ENCODE measurements around the gene SLC25A18.
"Not testable (repeated sequence)": the region's sequence is repeated elsewhere in the genome, so short reads cannot be mapped to it uniquely, and the experiment has no call there.

Gene SLC25A18, protein sequence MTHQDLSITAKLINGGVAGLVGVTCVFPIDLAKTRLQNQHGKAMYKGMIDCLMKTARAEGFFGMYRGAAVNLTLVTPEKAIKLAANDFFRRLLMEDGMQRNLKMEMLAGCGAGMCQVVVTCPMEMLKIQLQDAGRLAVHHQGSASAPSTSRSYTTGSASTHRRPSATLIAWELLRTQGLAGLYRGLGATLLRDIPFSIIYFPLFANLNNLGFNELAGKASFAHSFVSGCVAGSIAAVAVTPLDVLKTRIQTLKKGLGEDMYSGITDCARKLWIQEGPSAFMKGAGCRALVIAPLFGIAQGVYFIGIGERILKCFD

DNA sequence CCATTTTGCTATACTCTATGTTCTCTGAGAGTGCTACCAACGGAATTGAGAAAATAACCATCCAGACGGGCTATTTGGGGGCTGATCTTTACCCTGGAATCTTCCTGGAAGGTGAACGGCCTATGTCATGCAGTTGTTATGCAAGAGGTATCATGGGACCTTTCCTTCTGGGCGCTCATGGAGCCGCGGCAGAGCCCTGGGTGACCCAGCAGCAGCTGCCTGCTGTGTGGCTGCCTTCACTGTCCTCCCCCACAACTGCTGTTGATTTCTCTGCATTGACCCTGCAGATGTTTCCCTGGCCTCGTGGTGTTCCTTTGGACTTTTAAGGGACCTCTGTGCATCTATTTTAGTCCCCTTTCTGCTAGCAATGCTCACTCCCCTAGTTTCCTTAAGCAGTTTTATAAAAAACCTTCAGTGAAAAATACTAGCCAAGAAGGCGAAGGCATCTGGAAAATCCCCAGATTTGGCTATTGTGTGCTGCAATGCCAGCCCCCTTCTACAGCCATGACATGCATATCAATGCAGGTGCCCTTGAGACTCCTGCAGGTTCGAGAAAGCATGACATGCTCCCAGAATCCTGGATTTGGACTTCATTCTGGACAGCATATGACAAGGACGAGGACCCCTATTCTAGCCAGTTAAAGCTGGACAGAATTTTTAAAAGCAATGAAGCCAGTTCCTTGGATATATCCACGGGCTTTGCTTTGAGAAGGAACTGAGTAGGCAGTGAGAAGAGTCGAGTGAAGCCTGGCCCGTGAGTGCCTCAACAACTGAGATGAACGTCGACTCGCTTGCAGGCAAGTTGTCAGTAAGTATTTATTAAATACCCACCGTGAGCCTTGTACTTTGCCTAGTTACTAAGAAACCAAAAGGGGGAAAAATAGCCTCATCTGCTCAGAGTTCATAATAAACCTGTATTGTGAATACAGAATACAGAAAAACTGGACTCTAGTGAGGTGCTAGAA, at the start of gene SLC25A18:
TSS of gene SLC25A18 (plus strand) at position 593 of the 965 bp plus-strand sequence. CDS start 16,447 bp downstream, outside the sequence.
- no peak for DNase-seq (ENCODE audit: low spot score)

DNA sequence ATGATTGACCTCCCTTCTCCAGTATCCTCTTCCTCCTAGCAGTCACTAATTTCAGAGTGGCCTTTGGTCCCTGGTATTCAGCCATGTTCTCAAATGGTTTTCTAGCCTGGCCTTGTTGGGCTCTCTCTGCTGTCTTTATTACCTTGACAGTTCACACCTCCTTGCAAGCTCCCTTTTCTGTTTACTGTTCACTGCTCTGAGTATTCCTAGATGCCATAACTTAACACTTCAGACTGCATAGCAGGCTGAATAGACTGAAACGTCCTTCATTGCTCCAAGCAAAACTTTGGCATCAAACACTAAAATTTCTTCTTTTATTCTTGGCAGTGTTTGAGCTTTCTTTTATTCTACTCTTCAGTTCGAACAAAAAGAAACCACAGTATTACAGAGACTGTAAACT, 49.7 kb upstream of the SLC25A18 start:
- no peak for DNase-seq (ENCODE audit: low spot score)

- no peak for DNase-seq (ENCODE audit: low spot score)
Observed at GRCh38 chr22:17514084-17514483, 49.2 kb upstream of the SLC25A18 start.

- no peak for DNase-seq (ENCODE audit: low spot score)
Observed at GRCh38 chr22:17518406-17518805, 44.9 kb upstream of the SLC25A18 start.

DNA sequence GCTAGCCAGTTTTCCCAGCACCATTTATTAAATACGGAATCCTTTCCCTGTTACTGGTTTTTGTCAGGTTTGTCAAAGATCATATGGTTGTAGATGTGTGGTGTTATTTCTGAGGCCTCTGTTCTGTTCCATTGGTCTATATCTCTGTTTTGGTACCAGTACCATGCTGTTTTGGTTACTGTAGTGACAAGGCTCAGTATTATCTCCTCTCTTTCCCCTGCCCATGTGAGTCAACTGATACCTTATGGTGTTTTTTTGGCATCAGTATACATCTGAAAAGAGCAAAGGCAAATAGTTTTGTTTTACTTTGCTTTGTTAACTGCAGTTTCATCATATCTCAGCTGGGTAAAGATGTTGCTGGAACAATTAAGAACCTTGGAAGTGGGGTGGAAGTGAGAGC, 41.3 kb upstream of the SLC25A18 start:
- DNase-seq (ENCODE audit: low spot score): not testable (repeated sequence)

DNA sequence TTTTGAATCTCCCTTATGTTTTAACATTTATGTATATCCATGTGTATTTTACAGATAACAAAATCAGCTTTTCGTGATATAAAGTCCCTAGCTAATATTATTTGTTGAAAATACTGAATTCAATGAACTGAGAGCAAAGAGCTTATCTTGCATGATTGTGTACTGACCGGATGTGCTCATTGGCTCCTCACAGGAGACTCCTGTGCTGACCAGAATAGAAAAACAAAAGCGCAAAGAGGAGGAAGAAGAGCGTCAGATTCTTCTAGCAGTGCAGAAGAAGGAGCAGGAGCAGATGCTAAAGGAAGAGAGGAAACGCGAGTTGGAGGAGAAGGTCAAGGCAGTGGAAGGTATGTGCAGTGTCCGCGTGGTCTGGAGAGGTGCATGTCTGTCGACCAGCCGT, 39.4 kb upstream of the SLC25A18 start:
- no peak for DNase-seq (ENCODE audit: low spot score)

DNA sequence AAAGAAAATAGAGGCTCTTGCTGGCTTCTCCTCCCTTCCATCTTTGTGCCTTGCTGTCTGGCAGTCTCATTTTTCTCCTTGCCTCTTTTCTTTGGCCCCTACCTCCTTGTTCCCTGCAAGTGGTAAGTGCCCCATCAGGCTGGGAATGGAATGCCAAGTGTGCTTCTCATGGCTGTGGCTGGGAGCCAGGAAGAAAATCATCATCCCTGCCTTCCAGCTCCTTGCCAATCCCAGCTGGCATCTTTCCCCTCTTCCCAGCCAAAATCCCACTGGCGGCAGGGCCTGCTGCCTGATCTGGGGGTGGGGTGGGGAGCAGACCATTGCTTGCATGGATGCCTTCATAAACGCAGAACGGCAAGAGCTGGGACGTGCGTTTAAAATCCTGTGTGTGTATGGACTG, 27.0 kb upstream of the SLC25A18 start:
- no peak for DNase-seq (ENCODE audit: low spot score)

DNA sequence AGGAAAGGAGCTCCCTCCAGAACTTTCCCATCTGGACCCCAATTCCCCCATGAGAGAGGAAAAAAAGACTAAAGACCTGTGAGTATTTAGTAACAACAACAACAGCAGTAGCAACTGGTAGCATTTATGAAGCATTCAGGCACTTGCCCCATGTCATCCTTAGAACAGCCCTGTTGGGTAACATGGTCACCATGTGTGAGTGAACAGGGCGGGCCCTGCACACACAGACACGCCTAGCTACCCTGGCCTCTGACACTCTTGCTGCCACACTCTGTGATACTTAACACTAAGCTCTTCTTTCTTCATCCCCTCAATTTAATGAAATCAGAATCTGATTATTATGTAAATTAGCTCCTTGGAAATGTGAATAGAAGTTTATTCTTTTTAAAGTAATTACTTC, 26.1 kb upstream of the SLC25A18 start:
- DNase-seq (ENCODE audit: low spot score): no peak

DNA sequence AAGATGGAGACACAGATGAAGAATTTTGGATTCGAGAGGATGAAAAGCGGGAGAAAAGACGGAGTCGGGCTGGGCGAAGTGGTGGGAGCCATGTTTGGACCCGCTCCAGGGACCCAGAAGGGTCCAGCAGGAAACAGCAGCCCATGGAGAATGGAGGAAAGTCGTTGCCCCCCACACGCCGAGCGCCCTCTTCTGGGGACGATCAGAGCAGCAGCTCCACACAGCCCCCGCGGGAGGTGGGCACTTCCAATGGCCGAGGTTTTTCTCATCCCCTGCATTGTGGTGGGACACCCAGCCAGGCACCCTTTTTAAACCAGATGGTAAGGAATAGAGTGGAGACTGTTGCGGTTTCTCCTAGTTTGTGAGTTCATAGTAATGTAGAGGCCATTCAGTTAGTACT, 22.8 kb upstream of the SLC25A18 start:
- no peak for DNase-seq (ENCODE audit: low spot score)

DNA sequence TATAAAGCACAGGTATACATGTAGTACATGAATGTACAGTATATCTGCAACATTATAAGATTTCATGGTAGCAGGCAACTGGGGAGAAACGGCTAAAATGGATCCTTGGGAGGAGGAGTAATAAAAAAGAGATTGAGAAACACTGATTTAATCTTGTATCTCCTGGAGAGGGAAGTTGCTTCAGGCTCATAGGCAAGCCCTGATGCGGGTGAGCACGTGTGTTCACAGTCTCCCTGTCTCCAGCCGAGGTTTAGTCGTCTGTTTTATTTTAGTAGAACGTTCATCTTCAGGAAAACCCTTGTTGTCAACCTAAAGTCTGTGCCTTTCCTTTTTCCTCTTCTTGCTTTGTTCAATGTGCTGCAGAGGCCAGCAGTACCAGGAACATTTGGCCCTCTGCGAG, 21.8 kb upstream of the SLC25A18 start:
- DNase-seq (ENCODE audit: low spot score): no peak

GRCh38 chr22:17542452-17542851, 20.8 kb upstream of the SLC25A18 start:
- DNase-seq (ENCODE audit: low spot score): no peak

DNA sequence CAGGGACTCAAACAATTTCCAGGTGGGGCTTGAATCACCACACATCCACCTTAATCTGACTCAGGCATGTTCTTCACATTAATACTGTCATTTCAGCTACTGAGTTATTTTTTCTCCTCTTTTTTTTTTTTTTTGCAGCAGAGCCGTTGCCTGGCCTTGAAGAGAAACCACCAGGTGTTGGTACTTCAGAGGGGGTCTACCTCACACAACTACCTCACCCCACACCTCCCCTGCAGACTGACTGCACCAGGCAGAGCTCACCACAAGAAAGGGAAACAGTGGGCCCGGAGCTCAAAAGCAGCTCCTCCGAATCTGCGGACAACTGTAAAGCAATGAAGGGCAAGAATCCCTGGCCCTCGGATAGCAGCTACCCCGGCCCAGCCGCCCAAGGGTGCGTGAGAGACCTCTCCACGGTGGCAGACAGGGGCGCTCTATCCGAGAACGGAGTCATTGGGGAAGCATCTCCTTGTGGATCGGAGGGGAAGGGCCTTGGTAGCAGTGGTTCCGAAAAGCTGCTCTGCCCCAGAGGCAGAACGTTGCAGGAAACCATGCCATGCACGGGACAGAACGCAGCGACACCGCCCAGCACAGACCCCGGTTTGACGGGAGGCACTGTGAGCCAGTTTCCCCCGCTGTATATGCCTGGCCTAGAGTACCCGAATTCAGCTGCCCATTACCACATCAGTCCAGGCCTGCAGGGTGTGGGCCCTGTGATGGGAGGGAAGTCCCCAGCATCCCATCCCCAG, 15.1 kb upstream of the SLC25A18 start:
- no peak for DNase-seq (ENCODE audit: low spot score)

GRCh38 chr22:17548756-17549035, 14.6 kb upstream of the SLC25A18 start:
- DNase-seq (ENCODE audit: low spot score): no peak

GRCh38 chr22:17549183-17549582, 14.1 kb upstream of the SLC25A18 start:
- no peak for DNase-seq (ENCODE audit: low spot score)

- DNase-seq (ENCODE audit: low spot score): no peak
Observed at GRCh38 chr22:17549655-17550054, 13.6 kb upstream of the SLC25A18 start.

- DNase-seq (ENCODE audit: low spot score): no peak
Observed at GRCh38 chr22:17552737-17553136, 10.6 kb upstream of the SLC25A18 start.

DNA sequence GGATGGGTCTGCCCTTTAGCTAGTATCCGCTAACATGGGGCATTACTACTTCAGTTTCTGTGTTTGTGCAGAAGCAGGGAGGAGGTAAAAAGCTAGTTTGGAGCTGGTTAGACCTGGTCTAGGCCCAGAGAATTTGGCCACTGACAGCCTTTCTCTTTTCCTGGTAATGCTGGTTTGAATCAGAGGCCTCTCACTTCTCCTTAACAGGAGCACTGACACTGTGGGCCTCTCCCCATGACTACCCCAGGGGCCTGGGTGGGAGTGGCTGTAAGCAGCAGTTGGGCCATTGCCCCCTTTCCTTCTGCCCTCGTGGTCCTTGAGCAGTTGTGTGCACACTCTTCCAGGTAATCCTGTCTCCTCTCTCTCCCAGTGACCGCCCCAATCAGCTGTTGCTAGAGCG, 8.5 kb upstream of the SLC25A18 start:
- DNase-seq (ENCODE audit: low spot score): no peak

DNA sequence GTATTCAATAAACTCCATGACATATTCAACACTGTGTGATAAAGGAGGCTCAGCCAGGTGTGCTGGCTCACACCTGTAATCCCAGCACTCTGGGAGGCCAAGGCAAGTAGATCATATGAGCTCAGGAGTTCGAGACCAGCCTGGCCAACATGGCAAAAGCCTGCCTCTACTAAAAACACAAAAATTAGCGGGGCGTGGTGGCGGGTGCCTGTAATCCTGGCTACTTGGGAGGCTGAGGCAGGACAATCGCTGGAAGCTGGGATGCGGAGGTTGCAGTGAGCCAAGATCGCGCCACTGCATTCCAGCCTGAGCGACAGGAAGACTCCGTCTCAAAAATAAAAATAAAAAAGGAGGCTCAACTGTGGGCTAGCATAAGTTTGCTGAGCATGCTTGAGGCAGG, 4.1 kb upstream of the SLC25A18 start:
- no peak for DNase-seq (ENCODE audit: low spot score)

DNA sequence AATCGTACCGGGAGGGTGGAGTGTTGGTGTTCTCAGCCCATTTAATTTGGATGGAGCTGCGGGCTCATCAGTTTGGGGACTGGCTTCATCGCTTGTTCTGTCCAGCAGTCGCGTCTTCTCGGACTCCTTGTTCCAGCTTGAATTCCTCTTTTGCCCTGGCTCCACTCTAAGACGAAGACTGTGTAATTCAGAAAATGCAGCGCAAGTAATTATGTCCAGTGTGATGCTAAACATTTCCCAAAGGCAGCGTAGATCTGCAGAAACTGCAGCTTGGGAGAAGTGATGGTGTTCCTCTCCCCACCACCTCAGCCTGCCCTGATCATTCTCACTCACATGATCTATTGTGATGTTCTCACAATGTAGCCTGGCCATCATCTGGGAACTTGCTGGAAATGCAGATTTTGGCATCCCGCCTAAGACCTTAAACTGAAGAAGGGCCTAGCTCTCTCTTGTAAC, 666 bp downstream of the SLC25A18 start:
- DNase-seq (ENCODE audit: low spot score): no peak

DNA sequence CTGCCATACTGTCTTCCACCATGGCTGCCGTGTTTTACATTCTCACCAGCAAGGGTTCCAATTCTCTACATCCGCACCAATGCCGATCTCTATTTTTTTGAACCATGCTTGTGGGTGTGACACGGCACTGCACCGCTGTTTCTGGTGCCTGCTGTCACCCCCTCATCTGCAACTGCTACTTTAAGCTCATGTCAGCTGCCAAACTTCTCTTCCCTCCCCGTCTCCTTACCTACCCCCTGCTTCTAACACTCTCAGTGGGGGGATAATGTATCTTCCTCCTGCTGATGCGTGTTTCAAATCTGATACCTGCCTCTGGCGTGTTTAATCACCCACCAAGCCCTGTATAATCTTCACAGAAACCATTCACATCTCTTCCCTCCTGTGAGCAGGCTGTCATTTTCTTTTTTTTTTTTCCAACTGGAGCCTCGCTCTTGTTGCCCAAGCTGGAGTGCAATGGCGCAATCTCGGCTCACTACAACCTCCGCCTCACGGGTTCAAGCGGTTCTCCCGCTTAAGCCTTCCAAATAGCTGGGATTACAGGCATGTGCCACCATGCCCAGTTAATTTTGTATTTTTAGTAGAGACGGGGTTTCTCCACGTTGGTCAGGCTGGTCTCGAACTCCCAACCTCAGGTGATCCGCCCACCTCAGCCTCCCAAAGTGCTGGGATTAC, 2.9 kb downstream of the SLC25A18 start:
- not testable (repeated sequence) for DNase-seq (ENCODE audit: low spot score)

DNA sequence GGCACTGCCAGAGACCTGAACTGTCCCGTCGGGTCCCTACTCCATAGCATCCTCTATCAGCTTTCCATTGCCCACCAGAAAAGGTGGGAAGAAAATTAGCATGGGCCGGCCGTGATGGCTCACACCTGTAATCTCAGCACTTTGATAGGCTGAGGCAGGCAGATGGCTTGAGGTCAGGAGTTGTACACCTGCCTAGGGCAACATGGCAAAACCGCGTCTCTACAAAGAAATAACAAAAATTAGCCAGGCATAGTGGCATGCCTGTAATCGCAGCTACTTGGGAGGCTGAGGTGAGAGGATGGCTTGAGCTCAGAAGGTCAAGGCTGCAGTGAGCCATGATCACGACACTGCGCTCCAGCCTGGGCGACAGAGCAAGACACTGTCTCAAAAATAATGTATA, 3.5 kb downstream of the SLC25A18 start:
- DNase-seq (ENCODE audit: low spot score): no peak

DNA sequence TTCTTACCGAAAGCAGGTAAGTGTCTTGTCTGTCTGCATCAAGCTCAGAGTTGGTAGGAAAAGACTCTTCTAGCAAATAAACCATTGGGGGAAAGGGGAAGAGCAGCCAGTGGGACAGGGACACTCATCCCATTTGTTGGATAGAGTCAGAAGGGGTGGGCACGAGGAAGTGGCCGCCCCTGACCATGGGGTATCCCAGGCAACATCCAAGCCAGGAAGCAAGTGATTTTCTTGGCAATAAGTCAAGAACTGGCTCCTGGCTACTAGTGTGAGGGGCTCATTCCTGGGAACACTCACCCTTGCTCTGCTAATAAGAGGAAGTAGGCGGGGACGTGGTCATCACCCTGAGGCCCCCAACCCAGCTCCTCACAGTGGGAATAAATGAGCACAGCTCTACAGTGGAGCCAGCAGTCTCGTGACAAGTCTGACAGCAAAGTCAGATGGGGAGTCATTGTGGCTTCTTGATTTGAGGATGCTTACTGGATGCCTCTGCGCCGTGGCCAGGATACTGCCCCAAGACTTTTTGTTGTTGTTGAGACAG, 6.7 kb downstream of the SLC25A18 start:
- DNase-seq (ENCODE audit: low spot score): no peak
